HG03565 (cell line): Measurements from ENCODE around the gene CYTL1.
"Not testable (repeated sequence)": the region's sequence is repeated elsewhere in the genome, so short reads cannot be mapped to it uniquely, and the experiment has no call there.

Experiments
- ATAC-seq: cut with Tn5 transposase; IDR thresholded peaks from one replicate; pipeline ENCODE4 v1.9.1; 2021; ENCODE audit warnings: mild to moderate bottlenecking, moderate library complexity; ENCODE audit not compliant: unreplicated experiment

The CYTL1 gene

GRCh38 chr4:5034206-5034605, 14.9 kb upstream of the CYTL1 start:
- ATAC-seq: no peak

DNA sequence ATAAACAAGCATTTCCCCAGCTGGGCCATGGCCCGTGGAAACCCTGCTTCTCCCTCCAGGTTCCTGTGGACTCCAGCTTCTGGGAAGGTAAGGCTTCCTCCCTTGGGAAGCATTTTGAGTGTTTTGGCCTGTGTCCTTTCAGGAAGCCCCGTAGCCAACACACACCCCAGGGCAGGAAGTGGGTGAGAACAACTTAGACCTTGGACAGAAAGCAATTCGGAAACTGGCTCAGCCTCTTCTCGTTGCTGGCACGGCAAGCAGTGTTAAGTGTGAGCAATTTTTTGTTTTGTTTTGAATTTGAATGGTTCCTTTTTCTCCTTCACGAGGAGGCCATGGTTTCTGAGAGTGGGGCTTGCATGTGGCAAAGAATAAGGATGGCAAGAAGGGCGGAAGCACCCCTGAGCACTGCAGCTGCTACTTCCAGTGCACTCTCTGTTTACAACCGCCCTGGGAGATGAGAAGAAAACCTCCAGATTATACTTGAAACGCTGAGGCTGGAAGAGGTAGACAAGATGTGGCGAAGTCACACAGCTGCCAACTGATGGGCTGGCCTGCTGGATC, 14.1 kb upstream of the CYTL1 start:
- ATAC-seq: no peak

DNA sequence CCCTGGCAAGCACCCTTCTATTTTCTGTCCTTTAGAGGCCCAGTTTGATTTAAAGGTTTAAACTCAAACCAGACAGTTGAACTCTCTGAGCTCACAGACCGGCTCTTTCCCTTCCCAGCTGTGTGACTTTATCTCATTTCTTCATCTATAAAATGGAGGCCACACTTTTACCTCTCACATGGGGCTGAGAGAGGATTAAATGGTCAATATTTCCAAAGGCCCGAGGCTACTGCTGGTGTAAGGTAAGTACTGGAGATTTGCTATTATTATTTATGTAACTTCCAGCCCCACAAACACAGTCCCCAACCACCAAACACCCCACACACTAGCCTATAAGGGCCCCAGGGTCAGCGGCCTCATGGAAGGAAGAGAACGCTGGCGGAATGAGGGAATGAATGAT, 13.6 kb upstream of the CYTL1 start:
- no peak for ATAC-seq

DNA sequence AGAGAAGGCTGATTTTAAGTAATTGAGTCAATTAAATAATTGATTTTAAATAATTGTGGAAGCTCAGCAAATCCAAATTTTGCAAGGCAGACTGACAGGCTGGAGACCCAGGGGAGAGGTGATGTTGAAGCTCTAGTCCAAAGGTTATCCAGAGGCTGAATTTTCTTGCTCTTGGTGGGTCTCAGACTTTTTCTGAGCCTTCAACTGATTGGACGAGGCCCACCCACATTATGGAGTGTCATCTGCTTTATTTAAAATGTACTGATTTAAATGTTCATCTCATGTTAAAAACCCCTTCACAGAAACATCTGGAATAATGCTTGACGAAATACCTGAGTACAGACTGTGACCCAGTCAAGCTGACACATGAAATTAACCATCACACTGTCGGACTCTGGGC, 11.7 kb upstream of the CYTL1 start:
- no peak for ATAC-seq

DNA sequence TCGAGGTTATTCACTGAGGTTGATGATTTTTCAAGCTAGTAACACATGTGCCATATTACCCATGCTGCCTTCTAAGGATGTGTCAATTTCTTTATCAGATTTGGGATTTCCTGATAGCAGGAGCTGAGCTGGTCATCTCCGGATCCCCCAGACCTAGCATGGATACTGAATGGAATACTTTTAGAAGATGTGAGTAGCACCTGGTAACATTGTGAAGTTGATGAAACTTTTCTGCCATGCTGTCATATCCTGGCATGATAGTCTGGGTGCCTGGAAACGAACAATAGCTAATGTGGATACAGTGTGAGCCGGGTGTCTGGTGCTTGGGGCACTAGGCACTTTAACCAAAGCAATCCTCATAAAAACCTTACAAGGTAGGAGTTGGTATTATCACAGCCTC, 11.0 kb upstream of the CYTL1 start:
- ATAC-seq: no peak

GRCh38 chr4:5029447-5029846, 10.2 kb upstream of the CYTL1 start:
- no peak for ATAC-seq

DNA sequence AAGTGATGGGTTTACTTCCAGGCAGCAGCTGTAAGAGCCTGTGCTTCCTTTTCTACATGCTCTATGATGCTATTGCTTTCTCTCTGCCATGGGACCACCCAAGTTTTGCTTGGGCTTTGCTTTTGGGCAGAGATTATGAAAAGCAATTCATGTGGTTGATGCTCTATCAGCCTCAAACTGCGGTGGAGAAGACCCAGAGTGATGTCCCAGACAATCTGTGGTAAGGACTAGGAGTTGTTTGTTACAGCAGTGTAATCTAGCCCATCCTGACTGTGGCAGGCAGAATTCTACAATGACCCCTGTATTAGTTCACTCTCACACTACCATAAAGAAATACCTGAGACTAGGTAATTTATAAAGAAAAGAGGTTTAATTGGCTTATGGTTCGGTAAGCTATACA, 9.2 kb upstream of the CYTL1 start:
- no peak for ATAC-seq

GRCh38 chr4:5027346-5027745, 8.1 kb upstream of the CYTL1 start:
- no peak for ATAC-seq

DNA sequence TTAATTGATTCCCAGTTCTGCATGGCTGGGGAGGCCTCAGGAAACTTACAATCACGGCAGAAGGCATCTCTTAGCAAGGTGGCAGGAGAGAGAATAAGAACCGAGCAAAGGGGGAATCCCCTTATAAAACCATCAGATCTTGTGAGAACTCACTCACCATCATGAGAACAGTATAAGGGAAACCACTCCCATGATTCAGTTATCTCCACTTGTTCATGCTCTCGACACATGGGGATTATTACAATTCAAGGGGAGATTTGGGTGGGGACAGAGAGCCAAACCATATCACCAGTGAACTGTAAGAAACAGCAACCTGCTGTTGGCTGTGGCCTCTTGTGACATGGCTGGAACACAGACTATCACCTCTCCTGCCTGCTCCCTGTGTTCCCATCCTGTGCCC, 7.1 kb upstream of the CYTL1 start:
- no peak for ATAC-seq

GRCh38 chr4:5024673-5025072, 5.4 kb upstream of the CYTL1 start:
- ATAC-seq: no peak

DNA sequence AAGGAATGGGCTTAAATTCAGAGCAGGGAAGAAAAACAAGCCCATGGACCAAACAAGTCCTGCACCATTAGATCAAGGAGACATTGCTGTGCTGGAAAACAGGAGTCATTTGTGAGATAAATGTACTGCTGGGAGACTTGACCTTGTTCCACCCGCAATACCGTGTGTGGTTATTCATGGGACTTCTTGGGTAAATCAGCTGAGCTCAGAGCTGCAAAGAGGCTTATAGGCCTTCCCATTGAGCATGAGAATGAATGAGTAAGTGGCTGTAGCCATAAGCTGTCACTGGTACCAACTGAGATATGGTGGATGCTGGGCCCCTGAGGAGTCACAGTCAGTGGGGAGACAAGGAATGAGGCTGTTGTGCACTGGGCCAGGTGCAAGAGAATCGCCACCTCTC, 2.3 kb upstream of the CYTL1 start:
- ATAC-seq: no peak

- ATAC-seq: no peak
Observed at GRCh38 chr4:5020341-5020740, 1.1 kb upstream of the CYTL1 start.

GRCh38 chr4:5019796-5020195, 538 bp upstream of the CYTL1 start:
- no peak for ATAC-seq

DNA sequence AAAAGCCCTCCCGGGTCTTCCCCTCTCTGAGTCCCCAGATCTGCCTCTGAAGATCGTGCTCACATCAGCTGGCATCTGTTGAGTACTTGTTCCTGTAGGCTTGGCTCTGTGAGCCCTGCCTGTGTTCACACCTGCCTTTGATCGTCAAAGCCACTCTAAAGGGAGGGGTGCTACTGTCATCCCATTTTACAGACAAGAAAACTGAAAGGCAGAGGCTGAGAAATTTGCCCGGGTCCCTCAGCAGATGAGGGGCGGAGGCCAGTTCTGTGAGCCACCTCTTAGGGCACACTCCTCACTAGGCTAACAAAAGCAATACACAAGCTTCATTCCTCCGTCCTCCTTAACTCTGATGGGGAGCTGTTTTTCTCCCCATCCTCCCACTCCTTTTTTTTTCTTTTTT, 655 bp downstream of the CYTL1 start:
- ATAC-seq: no peak

DNA sequence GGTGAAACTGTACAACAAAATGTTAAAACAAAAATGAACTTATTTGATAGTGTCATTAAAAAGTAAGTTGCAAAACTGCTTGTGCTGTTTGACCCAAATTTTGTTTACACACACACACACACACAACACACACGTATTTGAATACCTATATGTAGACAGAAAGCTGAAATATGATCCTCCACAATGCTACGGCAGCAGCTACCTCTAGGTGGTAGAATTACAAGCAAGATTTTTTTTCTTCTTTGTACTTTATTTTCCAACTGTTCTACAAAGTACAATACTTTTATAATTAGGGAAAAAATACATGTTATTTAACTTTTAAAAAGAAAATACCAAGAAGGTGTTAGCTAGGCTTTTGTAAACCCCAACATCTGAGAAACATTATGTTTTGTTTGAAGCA, 1.2 kb downstream of the CYTL1 start:
- no peak for ATAC-seq

DNA sequence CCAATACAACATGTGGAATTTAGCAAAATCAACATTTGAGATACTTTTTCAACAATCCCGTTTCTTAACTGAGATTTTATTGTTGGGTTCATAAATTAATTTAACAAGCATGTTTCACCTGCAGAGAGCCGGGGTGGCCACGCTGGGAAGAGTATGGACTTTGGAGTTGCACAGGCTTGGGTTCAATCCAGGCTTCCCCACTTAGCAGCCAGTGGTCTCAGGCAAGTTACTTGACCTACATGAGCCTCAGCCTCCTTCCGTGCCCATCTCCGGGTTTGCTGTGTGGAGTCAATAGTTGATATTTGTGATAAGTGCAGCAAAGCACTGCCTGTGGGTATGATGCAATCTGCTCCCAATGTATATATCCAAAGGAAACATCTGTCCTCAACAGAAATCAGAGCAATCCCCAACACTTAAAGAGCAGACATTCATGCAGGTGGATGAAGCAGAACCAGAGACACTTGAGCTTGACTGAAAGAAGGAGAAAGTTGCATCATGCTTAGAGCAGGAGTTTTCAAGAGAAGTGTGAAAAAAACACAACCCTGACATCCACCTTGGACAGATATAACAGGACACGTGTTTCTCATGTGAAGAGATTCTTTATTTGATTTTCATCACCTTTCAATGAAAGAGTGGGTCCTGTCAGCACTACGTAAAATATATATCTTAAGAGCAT, 5.1 kb downstream of the CYTL1 start:
- ATAC-seq: no peak

DNA sequence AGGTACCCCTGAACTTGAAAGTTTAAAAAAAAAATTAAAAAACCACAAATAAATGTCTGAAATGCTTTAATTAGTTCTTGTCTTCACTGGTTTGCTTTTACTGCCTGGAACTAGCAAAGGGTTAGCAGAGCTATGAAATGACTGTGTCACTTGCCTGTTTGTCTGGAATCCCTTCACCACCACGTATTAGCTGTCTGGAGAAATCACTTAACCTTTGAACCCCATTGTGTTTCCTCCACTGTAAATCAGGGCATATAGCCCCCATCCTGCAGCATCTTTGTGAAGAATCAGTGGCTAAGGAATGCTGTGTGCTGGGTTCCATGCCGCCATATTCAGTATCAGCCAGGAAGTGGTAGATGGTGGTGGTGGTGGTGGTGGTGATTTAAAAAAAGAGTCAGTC, 6.3 kb downstream of the CYTL1 start:
- no peak for ATAC-seq

- no peak for ATAC-seq
Observed at GRCh38 chr4:5012244-5012898, 6.9 kb downstream of the CYTL1 start.

GRCh38 chr4:5010984-5011383, 8.3 kb downstream of the CYTL1 start:
- no peak for ATAC-seq

DNA sequence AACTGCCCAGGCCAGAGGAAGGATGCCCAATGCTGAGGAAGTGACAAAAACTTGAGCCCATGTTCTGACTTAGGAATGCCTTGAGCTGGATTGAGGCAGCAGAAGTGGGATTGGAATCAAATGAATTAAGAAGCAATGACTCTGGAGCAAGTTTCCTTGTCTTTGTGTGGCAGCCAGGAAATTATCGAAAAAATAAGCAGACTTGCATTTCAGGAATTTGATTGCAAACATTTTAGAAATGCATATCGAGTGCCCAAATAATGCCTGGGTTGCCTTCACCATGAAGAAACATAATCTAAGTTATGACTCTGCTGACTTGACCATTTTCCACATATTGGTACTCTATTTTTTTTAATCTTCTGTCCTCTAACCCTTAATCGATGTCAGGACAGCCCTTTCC, 9.5 kb downstream of the CYTL1 start:
- no peak for ATAC-seq

GRCh38 chr4:5006932-5007331, 12.3 kb downstream of the CYTL1 start:
- not testable (repeated sequence) for ATAC-seq

DNA sequence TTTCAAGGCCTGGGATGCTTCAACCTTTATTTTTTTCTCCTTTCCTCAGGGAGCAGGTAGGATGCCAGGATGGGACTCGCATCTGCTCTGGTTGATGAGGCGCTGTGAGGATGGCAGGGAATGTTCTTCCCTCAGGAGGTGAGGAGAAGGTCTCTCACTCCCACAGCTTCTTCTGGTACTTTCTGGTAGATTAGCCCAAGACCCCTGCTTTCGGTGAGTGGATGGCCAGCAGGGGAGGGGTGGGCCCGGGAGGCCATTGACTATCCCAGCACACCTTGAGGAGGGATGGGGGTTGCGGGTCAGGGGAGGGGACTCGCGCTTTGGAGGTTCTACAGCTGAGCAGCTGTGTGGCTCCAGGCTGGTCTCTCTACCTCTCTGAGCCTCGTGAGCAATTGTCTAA, 14.8 kb downstream of the CYTL1 start:
- no peak for ATAC-seq

GRCh38 chr4:5003918-5004317, 15.3 kb downstream of the CYTL1 start:
- ATAC-seq: no peak
